Heart left ventricle (tissue), 16 donors: ENCODE measurements around the gene OTOS. TPM values are rescaled to one million over a fixed set of nuclear protein-coding genes. Genes with fewer than 3 reads are reported as not detected.

Experiments used
- ATAC-seq, 4 donors: fragments of 200-7000 bp; cut with Tn5 transposase; one replicate each; pipeline ENCODE4 v1.9.1; 2020 to 2022; ENCODE audit warnings: moderate library complexity in 4 of 4, mild to moderate bottlenecking in 3 of 4, moderate number of reproducible peaks in 1 of 4
- DNase-seq, 5 donors: peaks; one replicate each; pipeline ENCODE4 v3.0.0-alpha.2; 2020
- H3K27ac ChIP-seq, 12 donors: fragments of 200-600 bp; sonication (generic) in 4 of 12; one replicate each; pipeline versions ENCODE4 v1.5.0 to v1.8.0; 2016 to 2022; ENCODE audit warnings: mild to moderate bottlenecking in 2 of 12
- H3K27me3 ChIP-seq, 9 donors: fragments of 200-600 bp; sonication (generic) in 2 of 9; one replicate each; pipeline versions ENCODE4 v1.5.1 to v1.8.0; 2016 to 2022; ENCODE audit warnings: mild to moderate bottlenecking in 3 of 9
- H3K36me3 ChIP-seq, 9 donors: fragments of 200-600 bp; sonication (generic) in 2 of 9; one replicate each; pipeline versions ENCODE4 v1.5.0 to v1.8.0; 2018 to 2022; ENCODE audit warnings: mild to moderate bottlenecking in 2 of 9
- H3K4me1 ChIP-seq, 12 donors: fragments of 200-600 bp; sonication (generic) in 4 of 12; one replicate each; pipeline versions ENCODE4 v1.5.0 to v1.8.0; 2016 to 2022; ENCODE audit warnings: mild to moderate bottlenecking in 3 of 12
- H3K4me3 ChIP-seq, 12 donors: fragments of 200-600 bp; sonication (generic) in 4 of 12; one replicate each; pipeline versions ENCODE4 v1.5.0 to v1.8.0; 2017 to 2022; ENCODE audit warnings: mild to moderate bottlenecking in 9 of 12, moderate library complexity in 4 of 12
- H3K9me3 ChIP-seq, 12 donors: fragments of 200-600 bp; sonication (generic) in 4 of 12; one replicate each; pipeline versions ENCODE4 v1.5.0 to v1.8.0; 2016 to 2022; ENCODE audit warnings: mild to moderate bottlenecking in 1 of 12
- CTCF ChIP-seq, 12 donors: fragments of 200-600 bp; sonication (generic) in 4 of 12; IDR thresholded peaks; one replicate each; pipeline versions ENCODE4 v1.5.0 to v1.8.0; 2018 to 2022; ENCODE audit warnings: antibody characterized with exemption in 12 of 12, mild to moderate bottlenecking in 5 of 12
- POLR2A ChIP-seq, 2 donors: fragments of 450-650 bp; IDR thresholded peaks; one replicate each; pipeline ENCODE4 v1.6.1; 2017; ENCODE audit warnings: antibody characterized with exemption in 2 of 2, mild to moderate bottlenecking in 2 of 2, moderate library complexity in 2 of 2
- WGBS, 4 donors: extraction: QIAGEN DNeasy Blood & Tissue Kit in 2 of 4; methylation state at CpG; one replicate each; pipeline versions ENCODE4 v1.1.5 to v1.1.7; 2013 to 2018; 5-methylcytosine and 5-hydroxymethylcytosine counted together
- intact Hi-C, 10 donors: fragments of 100-400 bp; cut with DNase I; formaldehyde crosslinking; loops; one replicate each; pipeline versions ENCODE4 v1.11.1 to v1.14.2; 2022
- polyA plus RNA-seq, 2 donors: library from polyadenylated mRNA; stranded (reverse); fragments of 200-250 nt; gene quantifications; one replicate each; pipeline ENCODE4 v1.2.3, GENCODE V29; 2013
- total RNA-seq, 9 donors: library from RNA; depleted of rRNA in 2 of 9; stranded (reverse); fragments of >200 nt in 2 of 9; fragmentation: NEBNext Ultra II Directional in 3 of 9; extraction: Animal tissue kit (Norgen Biotek cat#: 25700) in 3 of 9; gene quantifications; one replicate each; pipeline versions ENCODE4 v1.1.0 to v1.2.4, GENCODE V29; 2016 to 2023
- donor health status: ischemic (EF 13 %, LVEDD 7.1; RV severe dilation, severe dysfunction).
- donor health status: healthy with polysubstance abuse.
- donor health status: DM: no; HTN: yes; CAD: no.
- donor health status: DM: no; HTN: no; CAD: no.
- donor health status: ischemic (EF 25% LVEDD 6.9; RV normal size, moderate dysfunction).
- donor health status: ischemic (EF 25% LVEDD 5.7; RV mildly dilated, moderate dysfunction).
- donor health status: healthy.
- donor health status: DM: yes; HTN: yes; CAD: no.
- donor health status: ischemic (EF 35%, LVEDD 5.7; RV mildly dilated, moderate dysfunction).
- donor health status: nonischemic (EF 11% LVEDD 7.7; RV severe dilation, severe dysfunction).
- donor health status: DM: yes; HTN: yes; CAD: no.
- donor health status: PGD.
- donor health status: ischemic (EF 29% LVEDD 5.4; RV normal size, mild dysfunction).
- donor health status: nonischemic (EF 23%, LVEDD 6.1; RV moderate dilation, normal function).

Gene OTOS
- total and polyA plus RNA-seq, 11 donors, result 1.1 TPM; not detected in 10

DNA sequence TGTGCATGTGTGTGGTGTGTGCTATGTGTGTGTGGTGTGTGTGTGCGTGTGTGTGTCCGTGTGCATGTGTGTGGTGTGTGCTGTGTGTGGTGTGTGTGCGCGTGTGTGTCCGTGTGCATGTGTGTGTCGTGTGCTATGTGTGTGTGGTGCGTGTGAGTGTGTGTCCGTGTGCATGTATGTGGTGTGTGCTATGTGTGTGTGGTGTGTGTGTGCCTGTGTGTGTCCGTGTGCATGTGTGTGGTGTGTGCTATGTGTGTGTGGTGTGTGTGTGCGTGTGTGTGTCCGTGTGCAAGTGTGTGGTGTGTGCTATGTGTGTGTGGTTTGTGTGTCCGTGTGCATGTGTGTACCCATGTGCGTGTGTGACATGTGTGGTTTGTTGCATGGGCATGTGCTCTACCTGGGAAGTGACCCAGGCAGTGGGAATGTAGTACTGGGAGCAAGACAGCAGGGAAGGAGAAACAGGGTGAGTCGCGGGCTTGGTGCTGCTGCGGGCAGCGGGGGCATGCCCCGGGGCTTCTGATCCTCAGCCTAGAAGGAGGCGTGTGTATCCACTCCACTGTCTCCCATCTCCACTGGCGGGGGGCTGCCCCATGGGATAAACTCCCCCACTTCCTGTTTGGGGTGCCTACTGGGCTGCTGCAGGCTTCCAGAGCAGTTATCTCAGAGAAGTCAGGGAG lies 7.6 kb upstream of the OTOS start:
- peaks cover 0 to 6% (median 0%) of the 10 kb centered on the region in 12 donors for H3K4me1 ChIP-seq
- intact Hi-C loops, result loop anchor here in 5 of 10 donors (2.0 to 10.0 kb wide), 3 partner anchors 213 to 1113 kb away; no protein-coding TSS in a partner anchor

DNA sequence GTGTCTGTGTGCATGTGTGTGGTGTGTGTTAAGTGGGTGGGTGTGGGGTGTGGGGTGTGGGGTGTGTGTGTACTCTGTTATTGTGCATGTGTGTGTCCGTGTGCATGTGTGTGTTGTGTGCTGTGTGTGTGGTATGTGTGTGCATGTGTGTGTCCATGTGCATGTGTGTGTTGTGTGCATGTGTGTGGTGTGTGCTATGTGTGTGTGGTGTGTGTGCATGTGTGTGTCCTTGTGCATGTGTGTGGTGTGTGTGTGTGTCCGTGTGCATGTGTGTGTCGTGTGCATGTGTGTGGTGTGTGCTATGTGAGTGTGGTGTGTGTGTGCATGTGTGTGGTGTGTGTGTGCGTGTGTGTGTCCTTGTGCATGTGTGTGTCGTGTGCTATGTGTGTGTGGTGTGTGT lies 6.9 kb upstream of the OTOS start:
- WGBS, 4 donors, result 86 to 94% (median 89%) methylated on average over 5 of the region's 5 CpGs
- no peak for ATAC-seq
- no peak overlapping the region for H3K4me3 ChIP-seq
- H3K9me3 ChIP-seq, result no peaks in the 10 kb centered on the region
- H3K36me3 ChIP-seq, result no peaks in the 10 kb centered on the region
- no peak for DNase-seq
- TF ChIP-seq CTCF (IDR thresholded peaks at IDR 0.05) (no peak), POLR2A (IDR thresholded peaks at IDR 0.05) (no peak)
- H3K27ac ChIP-seq, result no peak overlapping the region
- peaks cover 0 to 6% (median 0%) of the 10 kb centered on the region in 12 donors for H3K4me1 ChIP-seq
- peaks cover 0 to 35% (median 5%) of the 10 kb centered on the region in 9 donors for H3K27me3 ChIP-seq
- intact Hi-C loops, result loop anchor here in 4 of 10 donors (10.0 kb wide), 2 partner anchors 213 to 1113 kb away; no protein-coding TSS in a partner anchor

More for the DNA sequence above, 7.6 kb upstream of the OTOS start:
- ATAC-seq, result no peak
- no peaks in the 10 kb centered on the region for H3K9me3 ChIP-seq
- H3K27ac ChIP-seq, result no peak overlapping the region
- WGBS, 4 donors, result 78 to 88% (median 85%) methylated on average over 20 of the region's 20 CpGs
- TF ChIP-seq POLR2A (IDR thresholded peaks at IDR 0.05) (no peak), CTCF (IDR thresholded peaks at IDR 0.05) (no peak)
- no peaks in the 10 kb centered on the region for H3K36me3 ChIP-seq
- H3K27me3 ChIP-seq, result peaks cover 0 to 30% (median 5%) of the 10 kb centered on the region in 9 donors
- no peak for DNase-seq
- no peak overlapping the region for H3K4me3 ChIP-seq

GRCh38 chr2:240146627-240147278 lies 6.3 kb upstream of the OTOS start:
- no peak for TF ChIP-seq POLR2A (IDR thresholded peaks at IDR 0.05)
- TF ChIP-seq CTCF (IDR thresholded peaks at IDR 0.05), result no peak
- 70 to 79% (median 77%) methylated on average over 8 to 12 of the region's 12 CpGs for WGBS, 4 donors
- peaks cover 0 to 35% (median 5%) of the 10 kb centered on the region in 9 donors for H3K27me3 ChIP-seq

DNA sequence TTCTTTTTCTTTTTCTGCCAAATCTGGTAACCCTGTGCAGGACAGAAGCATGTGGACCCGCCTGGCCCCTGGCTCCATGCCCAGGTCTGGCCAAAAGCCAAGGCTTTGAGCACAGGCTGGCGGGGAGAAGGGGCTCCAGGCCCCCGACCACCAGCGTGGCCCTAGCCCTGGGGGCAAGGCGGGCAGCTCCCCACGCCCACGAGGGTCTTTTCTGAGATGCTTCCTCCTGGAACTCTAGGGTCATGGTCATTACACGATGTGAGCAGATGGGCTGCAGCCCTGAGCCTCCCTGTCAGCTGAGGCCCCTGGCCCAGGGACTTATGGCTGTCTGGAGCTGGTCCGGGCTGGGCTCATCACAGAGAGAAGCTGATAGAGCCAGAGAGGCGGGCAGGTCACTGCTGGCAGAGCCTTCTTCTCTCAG lies 5.7 kb upstream of the OTOS start:
- 16 to 30% (median 26%) methylated on average over 8 to 10 of the region's 10 CpGs for WGBS, 4 donors

More at GRCh38 chr2:240146627-240147278, 6.3 kb upstream of the OTOS start:
- DNase-seq (no peak), ATAC-seq (no peak)
- no peak overlapping the region for H3K27ac ChIP-seq
- H3K9me3 ChIP-seq, result no peaks in the 10 kb centered on the region
- H3K4me3 ChIP-seq, result no peak overlapping the region
- no peaks in the 10 kb centered on the region for H3K36me3 ChIP-seq
- intact Hi-C loops, result loop anchor here in 4 of 10 donors (10.0 kb wide), 2 partner anchors 212 to 1112 kb away; no protein-coding TSS in a partner anchor
- H3K4me1 ChIP-seq, result peaks cover 0 to 6% (median 0%) of the 10 kb centered on the region in 12 donors

More for the DNA sequence above, 5.7 kb upstream of the OTOS start:
- H3K27ac ChIP-seq, result no peak overlapping the region
- peaks cover 0 to 6% (median 0%) of the 10 kb centered on the region in 12 donors for H3K4me1 ChIP-seq
- TF ChIP-seq POLR2A (IDR thresholded peaks at IDR 0.05) (no peak), CTCF (IDR thresholded peaks at IDR 0.05) (no peak)
- peaks cover 0 to 35% (median 5%) of the 10 kb centered on the region in 9 donors for H3K27me3 ChIP-seq
- H3K36me3 ChIP-seq, result no peaks in the 10 kb centered on the region
- H3K9me3 ChIP-seq, result no peaks in the 10 kb centered on the region
- no peak overlapping the region for H3K4me3 ChIP-seq
- no peak for DNase-seq
- no peak for ATAC-seq
- intact Hi-C loops, result loop anchor here in 4 of 10 donors (10.0 kb wide), 2 partner anchors 211 to 1111 kb away; no protein-coding TSS in a partner anchor
